Measurements from ENCODE around the gene SEMA3A. TPM values are rescaled to one million over a fixed set of nuclear protein-coding genes. Genes with fewer than 3 reads are reported as not detected.

The SEMA3A gene
- polyA plus RNA-seq, 1 donor from 2014 or later: 0.08 TPM

GRCh38 chr7:83921271-83921940 is 273.2 kb downstream of the SEMA3A start:
- Mint-ChIP-seq H3K4me1 (no peaks in the 10 kb centered on the region), H3K27ac (no peak overlapping the region), H3K27me3 (no peaks in the 10 kb centered on the region), H3K4me3 (no peak overlapping the region), H3K9me3 (peaks cover 0 to 3% (median 3%) of the 10 kb centered on the region in 3 donors), H3K36me3 (no peaks in the 10 kb centered on the region)

GRCh38 chr7:83918142-83918541 is 276.4 kb downstream of the SEMA3A start:
- no peak overlapping the region for H3K4me3 Mint-ChIP-seq

GRCh38 chr7:83913174-83913573 is 281.4 kb downstream of the SEMA3A start:
- H3K27me3 Mint-ChIP-seq: no peaks in the 10 kb centered on the region
- no peaks in the 10 kb centered on the region for H3K4me1 Mint-ChIP-seq
- H3K27ac Mint-ChIP-seq: no peak overlapping the region
- no peaks in the 10 kb centered on the region for H3K36me3 Mint-ChIP-seq
- peaks cover 0 to 12% (median 2%) of the 10 kb centered on the region in 3 donors for H3K9me3 Mint-ChIP-seq
- no peak overlapping the region for H3K4me3 Mint-ChIP-seq

More at GRCh38 chr7:83918142-83918541, 276.4 kb downstream of the SEMA3A start:
- Mint-ChIP-seq H3K9me3 (peaks cover 0 to 10% (median 3%) of the 10 kb centered on the region in 3 donors), H3K27ac (no peak overlapping the region), H3K4me1 (no peaks in the 10 kb centered on the region), H3K36me3 (no peaks in the 10 kb centered on the region), H3K27me3 (no peaks in the 10 kb centered on the region)

- Mint-ChIP-seq H3K36me3 (no peaks in the 10 kb centered on the region), H3K4me3 (no peak overlapping the region), H3K27me3 (no peaks in the 10 kb centered on the region), H3K4me1 (no peaks in the 10 kb centered on the region), H3K9me3 (peaks cover 0 to 9% (median 2%) of the 10 kb centered on the region in 3 donors), H3K27ac (no peak overlapping the region)
Observed at GRCh38 chr7:83908526-83908925, 286.1 kb downstream of the SEMA3A start.
